ENCODE results near the gene TRNAU1AP.
"Not testable (repeated sequence)": the region's sequence is repeated elsewhere in the genome, so short reads cannot be mapped to it uniquely, and the experiment has no call there.

TRNAU1AP gene

DNA sequence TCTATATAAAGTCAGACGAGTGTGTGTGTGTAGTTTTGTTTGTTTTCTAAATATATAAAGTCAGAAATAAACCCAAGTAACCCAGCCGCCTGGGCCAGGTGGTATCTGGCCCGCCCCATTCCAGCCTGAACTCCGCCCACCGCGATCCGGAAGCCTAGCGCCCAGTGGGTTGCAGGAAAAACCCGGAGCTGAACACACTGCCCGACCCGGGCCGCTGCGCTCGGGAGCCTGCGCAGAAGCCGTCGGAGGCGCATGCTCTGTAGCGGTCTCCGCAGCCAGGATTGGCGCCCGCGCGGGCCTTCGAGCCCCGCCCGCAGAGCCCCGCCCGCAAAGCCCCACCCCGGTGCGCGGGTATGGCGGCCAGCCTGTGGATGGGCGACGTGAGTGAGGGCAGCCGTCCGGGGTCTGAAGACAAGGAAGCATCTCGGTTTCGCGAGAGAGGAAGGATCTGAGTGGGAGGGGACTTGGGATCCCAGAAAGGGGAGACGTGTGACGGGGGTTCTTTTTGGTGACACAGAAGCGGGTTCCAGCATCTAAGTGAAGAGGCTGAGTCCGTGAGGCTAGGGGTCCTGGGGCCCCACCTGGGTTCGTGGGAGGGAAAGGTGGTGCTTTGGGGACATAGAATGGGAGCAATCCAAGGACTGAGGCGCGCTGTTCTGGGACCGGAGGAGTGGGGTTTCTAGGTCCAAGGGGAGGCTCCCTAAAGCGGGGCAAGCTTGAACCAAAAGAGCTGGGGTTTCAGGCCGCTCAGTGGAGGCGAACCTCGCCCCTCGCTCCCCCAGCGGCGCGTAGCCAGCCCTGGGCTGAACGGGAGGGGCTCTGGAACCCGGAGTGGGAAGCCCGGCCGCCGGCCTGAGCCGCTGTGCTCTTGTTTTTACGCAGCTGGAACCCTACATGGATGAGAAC lies at the start of gene TRNAU1AP:
Gene TRNAU1AP (plus strand): TSS at position 328 of the 906 bp plus-strand sequence. CDS start 26 bp downstream, at position 354.
- peak; percentile 97 for DNase-seq

DNA sequence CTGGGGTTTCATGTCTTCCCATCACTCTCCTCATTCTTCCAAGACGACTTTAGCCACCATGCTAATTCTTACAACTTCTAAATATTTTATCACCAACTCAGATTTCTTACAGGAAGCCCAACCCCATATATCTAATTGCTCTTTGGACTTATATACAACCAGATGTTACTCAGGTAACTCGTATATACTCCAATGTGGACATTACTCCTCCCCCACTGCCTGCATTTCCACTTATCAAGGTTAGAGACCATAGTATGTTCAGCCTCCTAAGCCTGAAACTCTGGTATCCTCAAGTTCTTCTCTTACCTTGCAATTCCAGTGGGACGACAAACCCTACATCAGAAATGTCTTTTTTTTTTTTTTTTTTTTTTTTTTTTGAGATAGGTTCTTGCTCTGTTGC lies 49.8 kb upstream of the TRNAU1AP start:
- DNase-seq: no peak

DNA sequence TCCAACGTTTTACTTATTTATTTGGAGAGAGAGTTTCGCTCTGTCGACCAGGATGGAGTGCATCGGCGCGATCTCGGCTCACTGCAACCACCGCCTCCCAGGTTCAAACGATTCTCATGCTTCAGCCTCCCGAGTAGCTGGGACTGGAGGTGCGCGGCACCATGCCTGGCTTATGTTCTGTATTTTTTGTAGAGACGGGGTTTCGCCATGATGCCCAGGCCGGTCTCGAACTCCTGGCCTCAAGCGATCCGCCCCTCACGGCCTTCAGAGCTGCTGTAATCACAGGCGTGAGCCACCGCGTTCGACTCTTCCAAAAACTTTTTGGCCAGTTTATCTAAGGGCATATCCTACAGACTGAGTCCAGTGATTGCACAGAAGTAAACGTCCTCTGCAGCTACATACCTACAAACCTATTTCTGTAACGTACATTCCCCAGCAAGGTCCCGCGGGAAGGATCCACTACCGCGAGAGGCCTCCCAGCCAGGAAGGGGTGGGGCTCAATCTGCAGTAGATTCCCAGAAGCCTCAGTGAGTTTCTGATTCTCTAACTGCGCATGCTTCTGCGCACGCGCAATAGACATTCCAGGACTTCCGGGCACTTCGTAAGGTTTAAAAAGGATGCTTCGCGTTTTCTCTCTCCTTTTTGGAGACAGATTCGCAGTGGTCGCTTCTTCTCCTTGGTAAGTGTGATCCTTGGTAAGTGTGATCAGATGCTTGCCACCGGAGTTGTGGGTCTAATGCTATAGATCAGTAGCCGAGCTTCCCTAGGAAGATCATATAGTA lies 47.3 kb upstream of the TRNAU1AP start, which contains the start of gene RCC1:
Gene RCC1 (plus strand): TSS at position 638 of the 782 bp plus-strand sequence. CDS start 23,824 bp downstream, outside the sequence.
- peak; percentile 95 for DNase-seq

DNA sequence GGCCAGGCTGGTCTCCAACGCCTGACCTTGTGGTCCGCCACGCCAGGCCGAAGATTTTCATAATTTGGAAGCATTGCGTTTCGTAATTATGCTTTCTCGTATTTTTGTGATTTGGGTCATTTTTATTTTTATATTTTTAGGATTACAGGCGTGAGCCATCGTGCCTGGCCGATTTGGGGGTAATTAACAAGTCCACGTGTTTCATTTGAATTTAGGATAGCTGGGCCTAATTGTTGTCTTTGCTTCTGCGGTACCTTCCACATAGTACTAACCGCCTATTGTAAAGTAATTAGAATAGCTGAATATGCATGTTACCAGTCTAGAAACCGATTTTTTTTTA lies 46.0 kb upstream of the TRNAU1AP start:
- no peak for DNase-seq

GRCh38 chr1:28507247-28507645 lies 45.6 kb upstream of the TRNAU1AP start:
- DNase-seq: peak; percentile 49

DNA sequence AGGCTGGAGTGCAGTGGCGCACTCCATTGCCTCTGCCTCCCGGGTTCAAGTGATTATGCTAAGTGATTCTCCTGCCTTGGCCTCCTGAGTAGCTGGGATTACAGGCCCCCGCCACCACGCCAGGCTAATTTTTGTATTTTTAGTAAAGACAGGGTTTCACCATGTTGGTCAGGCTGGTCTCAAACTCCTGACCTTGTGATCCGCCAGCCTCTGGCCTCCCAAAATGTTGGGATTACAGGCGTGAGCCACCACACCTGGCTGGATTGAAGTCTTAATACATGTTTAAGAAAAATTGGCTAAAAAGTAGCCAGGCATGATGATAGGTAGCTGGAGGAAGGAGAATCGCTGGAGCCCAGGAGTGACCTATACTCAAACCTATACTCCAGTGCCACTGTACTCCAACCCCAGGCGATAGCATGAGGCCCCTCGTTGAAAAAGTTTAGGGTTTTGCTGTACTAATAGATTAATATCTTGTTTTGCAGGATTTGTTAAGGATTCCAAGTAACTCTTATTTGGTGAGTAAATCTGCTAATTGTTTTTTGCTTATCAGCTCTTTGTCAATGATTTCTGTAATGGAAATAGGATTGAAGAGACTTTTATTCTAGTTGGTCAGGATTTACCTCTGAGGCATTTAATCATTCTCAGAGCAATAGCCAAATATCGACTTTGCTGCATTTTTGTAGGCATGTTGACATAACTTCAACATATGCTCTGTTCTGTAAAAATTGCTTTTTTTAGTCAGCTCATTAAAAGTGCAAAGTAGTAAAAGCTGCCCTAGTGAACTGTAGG lies 45.0 kb upstream of the TRNAU1AP start:
- DNase-seq: peak; percentile 36

DNA sequence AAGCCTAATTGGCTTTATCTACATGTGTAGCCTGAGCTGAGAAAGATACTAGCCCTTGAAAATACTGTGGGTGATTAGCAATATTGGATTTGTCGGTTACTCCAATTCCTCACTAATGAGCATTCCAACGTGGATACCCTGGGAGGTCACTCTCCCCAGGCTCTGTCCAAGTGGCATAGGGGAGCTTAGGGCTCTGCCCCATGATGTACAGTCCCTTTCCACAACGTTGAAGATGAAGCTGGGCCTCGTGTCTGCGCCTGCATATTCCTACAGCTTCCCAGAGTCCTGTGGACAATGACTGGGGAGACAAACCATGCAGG lies 44.5 kb upstream of the TRNAU1AP start:
- DNase-seq: peak; percentile 31

DNA sequence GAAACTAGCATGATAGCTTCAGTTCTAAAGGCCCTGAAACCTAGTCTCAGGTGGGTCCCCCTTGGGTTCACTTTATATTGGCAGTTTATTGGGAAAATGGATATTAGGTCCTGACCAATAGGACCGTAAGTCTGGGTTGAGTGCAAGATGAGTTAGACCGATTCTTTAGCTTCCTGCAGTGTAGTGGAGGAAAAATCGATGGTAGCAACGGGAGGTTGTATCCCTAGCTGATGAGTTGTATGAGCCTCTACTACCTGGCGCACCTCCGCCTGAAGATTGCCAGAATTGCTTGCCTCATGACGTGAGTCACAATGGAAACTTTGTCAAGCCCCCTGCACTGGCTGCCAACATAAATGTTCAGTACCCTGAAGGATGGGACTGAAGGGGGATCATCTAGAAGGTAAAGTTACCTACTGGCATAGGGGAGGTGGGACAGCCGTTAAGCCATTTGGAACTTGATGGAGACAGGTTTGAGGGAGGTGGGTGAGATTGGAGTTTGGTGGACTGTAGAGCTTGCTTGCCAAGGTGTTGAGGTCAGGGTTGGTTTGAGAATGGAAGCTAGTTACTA lies 43.1 kb upstream of the TRNAU1AP start:
- DNase-seq: peak; percentile 54

GRCh38 chr1:28510273-28510969 lies 42.5 kb upstream of the TRNAU1AP start:
- peak; percentile 37 for DNase-seq

GRCh38 chr1:28510970-28511440 lies 41.9 kb upstream of the TRNAU1AP start:
- no peak for DNase-seq

- peak; percentile 13 for DNase-seq
These were observed 40.8 kb upstream of the TRNAU1AP start for GRCh38 chr1:28512058-28512611.

DNA sequence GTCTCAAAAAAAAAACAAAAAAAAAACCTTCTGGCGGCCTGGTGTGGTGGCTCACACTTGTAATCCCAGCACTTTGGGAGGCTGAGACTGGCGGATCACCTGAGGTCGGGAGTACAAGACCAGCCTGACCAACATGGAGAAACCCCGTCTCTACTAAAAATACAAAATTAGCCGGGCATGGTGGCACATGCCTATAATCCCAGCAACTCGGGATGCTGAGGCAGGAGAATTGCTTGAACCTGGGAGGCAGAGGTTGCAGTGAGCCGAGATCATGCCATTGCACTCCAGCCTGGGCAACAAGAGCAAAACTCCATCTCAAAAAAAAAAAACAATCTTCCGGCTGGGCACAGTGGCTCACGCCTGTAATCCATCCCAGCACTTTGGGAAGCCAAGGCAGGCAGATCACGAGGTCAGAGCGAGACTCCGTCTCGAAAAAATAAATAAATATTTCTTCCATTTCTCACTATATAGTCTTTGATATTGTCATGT lies 38.4 kb upstream of the TRNAU1AP start:
- not testable (repeated sequence) for DNase-seq

GRCh38 chr1:28516518-28516956 lies 36.3 kb upstream of the TRNAU1AP start:
- no peak for DNase-seq

GRCh38 chr1:28517649-28517999 lies 35.3 kb upstream of the TRNAU1AP start:
- no peak for DNase-seq

GRCh38 chr1:28518000-28518744 lies 34.7 kb upstream of the TRNAU1AP start:
- peak; percentile 91 for DNase-seq

DNA sequence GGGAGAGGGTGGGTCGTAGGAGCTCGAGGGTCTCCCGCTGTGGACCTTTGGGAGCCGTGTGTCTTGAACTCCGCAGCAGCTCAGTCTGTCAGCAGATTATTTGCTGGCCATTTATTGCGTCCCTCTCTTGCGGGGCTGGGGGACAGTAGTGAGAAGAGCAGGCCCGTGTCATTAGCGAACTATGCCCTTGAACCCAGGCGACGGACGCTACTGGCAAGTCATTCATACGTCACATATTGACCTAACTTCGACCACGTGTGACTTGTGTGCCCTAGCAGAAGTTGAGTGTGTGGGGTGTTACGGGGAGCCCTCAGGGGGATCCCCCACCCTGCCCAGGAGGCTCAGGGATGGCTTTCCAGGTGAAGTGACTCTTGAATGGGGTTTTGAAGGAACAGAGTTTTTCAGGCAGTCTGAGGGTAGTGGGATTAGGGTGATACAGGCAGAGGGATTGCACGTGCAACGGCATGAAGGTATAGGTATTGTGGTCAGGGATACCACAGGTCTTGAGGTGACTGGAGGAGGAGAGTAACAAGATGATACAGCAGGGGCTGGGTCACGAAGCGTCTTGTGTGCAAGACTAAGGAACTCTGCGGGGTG lies 34.0 kb upstream of the TRNAU1AP start:
- DNase-seq: peak; percentile 48

DNA sequence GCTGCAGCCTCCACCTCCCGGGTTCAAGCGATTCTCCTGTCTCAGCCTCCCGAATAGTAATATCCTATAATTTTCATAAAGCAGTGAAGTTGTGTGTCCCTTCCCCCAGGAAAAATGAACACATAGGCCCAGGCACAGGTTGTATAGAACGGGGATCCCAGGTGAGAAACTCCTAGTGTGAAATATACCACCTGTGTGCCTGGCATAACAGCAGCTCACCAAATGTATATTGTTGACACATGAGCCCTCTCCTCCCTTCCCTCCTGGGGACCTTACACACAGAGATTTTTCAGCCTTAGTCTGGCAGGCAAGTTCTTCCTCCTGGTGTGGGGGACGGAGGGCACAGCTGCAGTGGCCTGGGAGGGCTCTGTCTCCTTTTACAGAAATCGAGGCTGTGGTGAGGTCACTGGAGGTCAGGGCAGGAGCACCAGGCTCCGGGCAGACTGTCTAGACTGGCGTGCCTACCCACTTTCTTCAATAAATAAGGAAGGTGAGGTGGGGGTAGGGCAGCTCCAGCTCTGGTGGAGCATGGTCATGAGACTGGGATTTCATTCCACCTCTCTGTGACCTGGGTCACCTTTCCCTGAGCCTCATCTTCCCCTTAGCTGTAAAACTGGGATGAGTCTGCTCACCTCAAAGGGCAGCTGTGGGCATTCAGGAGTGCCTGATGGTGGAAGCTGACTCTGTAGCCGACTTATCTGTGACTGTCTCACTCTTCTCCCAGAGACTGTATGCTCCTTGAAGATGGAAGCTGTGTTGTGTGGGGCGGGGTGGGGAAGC lies 32.7 kb upstream of the TRNAU1AP start:
- DNase-seq: no peak

DNA sequence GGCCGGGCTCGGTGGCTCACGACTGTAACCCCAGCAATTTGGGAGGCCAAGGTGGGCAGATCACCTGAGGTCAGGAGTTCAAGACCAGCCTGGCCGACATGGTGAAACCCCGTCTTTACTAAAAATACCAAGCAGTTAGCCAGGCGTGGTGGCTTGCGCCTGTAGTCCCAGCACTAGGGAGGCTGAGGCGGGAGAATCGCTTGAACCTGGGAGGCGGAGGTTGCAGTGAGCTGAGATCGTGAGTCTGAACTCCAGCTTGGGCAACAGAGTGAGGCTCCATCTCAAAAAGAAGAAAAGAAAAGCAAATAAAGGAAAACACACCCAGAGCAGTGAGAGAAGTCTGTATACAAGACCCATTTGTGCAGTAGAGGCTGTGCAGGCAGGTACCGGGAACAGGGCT lies 32.1 kb upstream of the TRNAU1AP start:
- DNase-seq: not testable (repeated sequence)

DNA sequence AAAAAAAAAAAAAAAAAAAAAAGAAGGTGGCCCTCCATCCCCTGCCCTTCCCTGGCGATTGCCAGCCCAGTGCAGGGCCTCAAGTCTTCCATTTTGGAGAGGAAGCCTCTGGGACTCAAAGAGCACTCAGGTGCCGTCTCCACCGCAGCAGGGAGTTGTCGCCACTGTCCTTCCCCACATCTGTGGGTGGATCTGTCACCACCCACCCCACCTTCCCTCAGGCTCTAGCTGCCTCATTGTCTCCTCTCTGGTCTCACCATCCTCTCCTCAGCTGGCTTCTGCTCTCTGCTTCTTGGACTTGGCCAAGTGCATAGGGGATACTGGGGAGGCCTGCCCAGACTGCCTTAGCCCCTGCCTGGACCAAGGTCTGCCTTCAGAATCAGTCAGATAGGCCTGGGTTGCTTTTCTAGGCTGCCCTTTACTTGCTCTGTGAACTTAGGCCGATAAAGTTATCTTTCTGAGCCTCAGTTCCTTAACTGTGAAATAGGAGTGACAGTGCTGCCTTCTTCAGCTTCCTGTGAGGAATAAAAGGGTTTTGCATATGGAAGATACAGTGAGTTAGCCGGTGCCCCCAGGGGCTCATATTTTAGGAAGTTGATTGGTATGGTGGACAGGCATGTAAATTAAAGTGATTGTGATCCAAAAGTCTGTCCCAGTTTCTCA lies 31.3 kb upstream of the TRNAU1AP start:
- no peak for DNase-seq
